ENCODE data around the gene NEK4.
"Not testable (repeated sequence)": the region's sequence is repeated elsewhere in the genome, so short reads cannot be mapped to it uniquely, and the experiment has no call there.

NEK4 gene

DNA sequence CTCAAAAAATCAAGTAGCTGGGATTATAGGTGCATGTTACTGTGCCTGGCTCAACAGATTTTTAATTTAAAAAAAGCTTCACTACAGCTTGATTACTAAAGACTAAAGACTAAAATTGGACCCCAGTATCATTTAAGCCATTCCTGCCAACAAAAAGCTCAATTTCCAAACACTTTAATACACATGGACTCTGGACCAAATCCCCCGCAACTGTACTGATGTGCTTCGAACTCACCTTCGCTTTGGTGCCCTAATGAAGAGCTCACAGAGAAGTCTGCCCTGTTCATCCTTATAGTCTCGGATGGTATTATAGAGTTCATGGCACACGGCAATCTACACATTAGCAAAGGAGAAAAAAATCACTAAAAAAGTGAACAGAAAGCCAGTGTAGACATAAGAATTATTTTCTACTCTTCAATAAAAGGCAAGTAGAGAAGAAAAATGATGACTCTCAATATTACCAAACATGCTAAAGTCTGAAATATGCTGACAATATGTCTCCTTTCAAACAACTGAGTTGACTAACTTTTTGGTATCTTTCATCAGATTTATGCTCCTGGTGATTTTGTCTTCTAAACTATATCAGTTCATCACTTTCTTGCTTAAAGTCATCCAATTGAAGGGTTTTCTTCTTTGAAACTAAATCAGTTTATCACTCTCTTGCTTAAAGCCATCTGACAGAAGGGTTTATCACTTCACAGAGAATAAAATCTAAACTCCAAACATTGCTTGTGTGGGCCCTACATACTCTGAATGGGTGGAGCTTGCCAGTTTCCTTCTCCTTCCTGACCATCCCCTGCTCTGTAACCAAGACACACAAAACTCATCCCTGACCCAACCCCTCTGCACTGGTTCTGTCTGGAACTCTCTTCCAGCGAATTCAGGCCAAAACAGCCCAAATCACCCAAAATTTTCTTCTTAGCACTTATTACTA, 92.2 kb downstream of the NEK4 start:
- H3K27me3 ChIP-seq (ENCODE audit: control insufficient read depth in 2 of 2, insufficient read depth in 2 of 2, low read length in 2 of 2) = no peaks in the 10 kb centered on the region
- H3K4me3 ChIP-seq (ENCODE audit: low read length in 2 of 2) = no peak overlapping the region
- no peaks in the 10 kb centered on the region for H3K9me3 ChIP-seq (ENCODE audit: control insufficient read depth in 2 of 2, low read length in 2 of 2)
- H3K9ac ChIP-seq (ENCODE audit: low read depth in 1 of 2, low read length in 2 of 2) = no peak overlapping the region
- H3K36me3 ChIP-seq (ENCODE audit: control insufficient read depth in 2 of 2, insufficient read depth in 2 of 2, low read length in 2 of 2) = peaks cover 42 to 43% of the 10 kb centered on the region in 2 donors
- no peak overlapping the region for H3K27ac ChIP-seq (ENCODE audit: low read depth in 2 of 2, low read length in 2 of 2)
- H3K4me1 ChIP-seq (ENCODE audit: control insufficient read depth in 2 of 2, insufficient read depth in 2 of 2, low read length in 2 of 2) = peaks cover 0 to 3% of the 10 kb centered on the region in 2 donors

DNA sequence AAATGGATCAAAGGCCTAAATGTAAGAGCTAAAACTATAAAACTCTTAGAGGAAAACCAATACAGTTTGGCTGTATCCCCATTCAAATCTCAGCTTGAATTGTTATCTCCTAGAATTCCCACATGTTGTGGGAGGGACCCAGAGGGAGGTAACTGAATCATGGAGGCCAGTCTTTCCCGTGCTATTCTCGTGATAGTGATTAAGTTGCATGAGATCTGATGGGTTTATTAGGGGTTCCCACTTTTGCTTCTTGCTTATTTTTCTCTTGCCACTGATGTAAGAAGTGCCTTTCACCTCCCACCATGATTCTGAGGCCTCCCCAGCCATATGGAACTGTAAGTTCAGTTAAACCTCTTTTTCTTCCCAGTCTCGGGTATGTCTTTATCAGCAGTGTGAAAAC, 94.5 kb downstream of the NEK4 start:
- not testable (repeated sequence) for H3K9ac ChIP-seq (ENCODE audit: low read depth in 1 of 2, low read length in 2 of 2); H3K27me3 ChIP-seq (ENCODE audit: control insufficient read depth in 2 of 2, insufficient read depth in 2 of 2, low read length in 2 of 2); H3K4me1 ChIP-seq (ENCODE audit: control insufficient read depth in 2 of 2, insufficient read depth in 2 of 2, low read length in 2 of 2); H3K27ac ChIP-seq (ENCODE audit: low read depth in 2 of 2, low read length in 2 of 2); H3K4me3 ChIP-seq (ENCODE audit: low read length in 2 of 2); H3K9me3 ChIP-seq (ENCODE audit: control insufficient read depth in 2 of 2, low read length in 2 of 2)
- peaks cover 46 to 50% of the 10 kb centered on the region in 2 donors for H3K36me3 ChIP-seq (ENCODE audit: control insufficient read depth in 2 of 2, insufficient read depth in 2 of 2, low read length in 2 of 2)

DNA sequence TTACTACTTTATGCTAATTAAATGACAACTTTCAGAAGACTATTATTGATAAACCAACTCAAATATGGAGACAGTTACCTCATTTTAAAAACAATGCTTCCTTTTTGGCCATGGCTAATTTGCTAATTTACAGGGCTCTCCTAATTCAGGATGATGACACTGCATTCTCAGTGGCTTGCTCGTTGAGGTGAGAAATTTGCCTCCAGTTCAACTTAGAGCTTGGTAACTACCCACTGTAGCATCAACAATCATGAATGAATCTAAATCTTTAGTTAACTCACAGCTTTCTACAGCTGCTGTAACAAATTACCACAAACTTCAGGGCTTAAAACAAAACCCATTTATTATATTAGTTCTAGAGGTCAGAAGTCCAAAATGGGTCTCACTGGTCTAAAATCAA, 99.1 kb downstream of the NEK4 start:
- Histone ChIP-seq H3K4me1 (ENCODE audit: control insufficient read depth in 2 of 2, insufficient read depth in 2 of 2, low read length in 2 of 2) (peaks cover 5 to 7% of the 10 kb centered on the region in 2 donors), H3K9me3 (ENCODE audit: control insufficient read depth in 2 of 2, low read length in 2 of 2) (no peaks in the 10 kb centered on the region), H3K9ac (ENCODE audit: low read depth in 1 of 2, low read length in 2 of 2) (no peak overlapping the region), H3K27me3 (ENCODE audit: control insufficient read depth in 2 of 2, insufficient read depth in 2 of 2, low read length in 2 of 2) (no peaks in the 10 kb centered on the region), H3K27ac (ENCODE audit: low read depth in 2 of 2, low read length in 2 of 2) (no peak overlapping the region), H3K4me3 (ENCODE audit: low read length in 2 of 2) (no peak overlapping the region), H3K36me3 (ENCODE audit: control insufficient read depth in 2 of 2, insufficient read depth in 2 of 2, low read length in 2 of 2) (peaks cover 31% of the 10 kb centered on the region in 2 donors)

DNA sequence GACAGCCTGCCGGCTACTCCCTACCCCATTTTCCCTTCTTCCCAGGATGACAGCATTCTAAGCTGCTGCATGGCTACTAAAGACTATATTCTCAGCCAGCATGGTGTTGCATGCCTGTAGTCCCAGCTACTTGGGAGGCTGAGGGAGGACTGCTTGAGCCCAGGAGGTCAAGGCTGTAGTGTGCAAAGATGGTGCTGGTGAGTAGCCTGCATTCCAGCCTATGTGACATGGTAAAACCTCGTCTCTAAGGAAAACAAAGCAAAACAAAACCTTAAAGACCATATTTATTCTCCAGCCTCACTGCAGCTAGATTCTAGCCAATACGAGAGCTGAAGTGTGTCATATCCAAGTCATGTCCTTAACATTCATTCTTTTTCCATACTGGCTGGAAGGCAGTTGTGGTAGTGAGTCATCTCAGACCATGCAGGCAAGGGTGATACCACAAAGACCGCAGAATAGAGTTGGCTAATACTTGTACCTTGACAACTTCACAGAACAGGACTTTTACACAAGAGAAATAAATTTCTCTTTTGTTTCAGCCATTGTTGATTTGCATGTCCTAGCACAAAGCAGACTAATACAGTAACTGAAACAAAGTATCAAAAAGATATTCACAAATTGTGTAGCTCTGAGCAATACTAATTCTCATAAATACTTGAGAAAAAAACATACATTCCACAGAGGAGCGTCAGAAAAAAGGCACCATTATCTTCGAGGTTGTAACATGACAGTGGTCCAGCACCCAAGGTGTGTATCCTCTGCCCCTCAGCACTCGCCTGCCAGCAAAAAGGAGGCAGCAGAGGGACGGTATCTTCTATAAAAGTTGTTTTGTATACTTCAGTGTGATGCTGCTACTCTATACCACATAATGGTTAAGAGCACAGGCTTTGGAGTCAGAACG, 99.9 kb downstream of the NEK4 start:
- peaks cover 27 to 33% of the 10 kb centered on the region in 2 donors for H3K36me3 ChIP-seq (ENCODE audit: control insufficient read depth in 2 of 2, insufficient read depth in 2 of 2, low read length in 2 of 2)
- H3K9me3 ChIP-seq (ENCODE audit: control insufficient read depth in 2 of 2, low read length in 2 of 2) = no peaks in the 10 kb centered on the region
- H3K27me3 ChIP-seq (ENCODE audit: control insufficient read depth in 2 of 2, insufficient read depth in 2 of 2, low read length in 2 of 2) = no peaks in the 10 kb centered on the region
- peak overlapping the region; percentile 47 to 60 for H3K27ac ChIP-seq (ENCODE audit: low read depth in 2 of 2, low read length in 2 of 2)
- no peak overlapping the region for H3K9ac ChIP-seq (ENCODE audit: low read depth in 1 of 2, low read length in 2 of 2)
- peaks cover 5 to 7% of the 10 kb centered on the region in 2 donors for H3K4me1 ChIP-seq (ENCODE audit: control insufficient read depth in 2 of 2, insufficient read depth in 2 of 2, low read length in 2 of 2)
- H3K4me3 ChIP-seq (ENCODE audit: low read length in 2 of 2) = no peak overlapping the region

DNA sequence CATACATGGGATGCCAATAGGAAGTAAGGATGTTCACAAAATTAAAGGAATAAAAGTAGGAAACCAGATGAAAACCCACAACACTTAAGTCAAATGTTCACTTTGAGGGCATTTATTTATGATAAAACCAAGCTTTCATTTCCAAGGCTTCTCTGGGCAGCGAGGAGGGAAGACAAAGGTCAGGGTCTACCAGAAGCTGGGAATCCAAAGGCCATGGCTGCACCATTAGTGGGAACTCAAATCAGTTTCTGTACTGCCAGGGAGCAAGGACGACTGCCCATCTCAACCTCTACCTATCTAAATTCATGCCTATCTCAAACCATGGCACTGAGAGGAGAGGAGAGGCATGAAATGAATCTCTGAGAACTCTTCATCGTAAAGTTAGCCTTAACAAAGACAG, 107.6 kb downstream of the NEK4 start:
- Histone ChIP-seq H3K36me3 (ENCODE audit: control insufficient read depth in 2 of 2, insufficient read depth in 2 of 2, low read length in 2 of 2) (peaks cover 30 to 49% of the 10 kb centered on the region in 2 donors), H3K27ac (ENCODE audit: low read depth in 2 of 2, low read length in 2 of 2) (no peak overlapping the region), H3K9me3 (ENCODE audit: control insufficient read depth in 2 of 2, low read length in 2 of 2) (no peaks in the 10 kb centered on the region), H3K4me3 (ENCODE audit: low read length in 2 of 2) (no peak overlapping the region), H3K9ac (ENCODE audit: low read depth in 1 of 2, low read length in 2 of 2) (no peak overlapping the region), H3K4me1 (ENCODE audit: control insufficient read depth in 2 of 2, insufficient read depth in 2 of 2, low read length in 2 of 2) (no peaks in the 10 kb centered on the region), H3K27me3 (ENCODE audit: control insufficient read depth in 2 of 2, insufficient read depth in 2 of 2, low read length in 2 of 2) (no peaks in the 10 kb centered on the region)

DNA sequence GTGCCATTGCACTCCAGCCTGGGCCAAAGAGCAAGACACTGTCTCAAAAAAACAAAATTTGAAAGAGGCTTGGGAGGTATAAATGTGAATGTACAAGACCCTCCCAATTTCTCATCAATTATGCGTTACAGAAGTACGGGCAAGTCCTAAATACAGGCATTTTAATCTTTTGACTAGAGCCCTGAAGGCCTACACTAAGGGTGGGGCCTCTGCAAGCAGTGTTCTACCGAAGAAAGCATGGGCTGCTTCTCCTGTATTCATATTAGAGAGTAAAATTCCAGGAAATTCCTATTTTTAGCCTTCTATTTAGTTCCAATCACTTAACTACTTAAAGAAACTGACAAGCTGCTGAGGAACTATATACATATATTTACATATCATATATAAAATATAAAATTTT, 110.7 kb downstream of the NEK4 start:
- no peak overlapping the region for H3K4me3 ChIP-seq (ENCODE audit: low read length in 2 of 2)
- peaks cover 39 to 60% of the 10 kb centered on the region in 2 donors for H3K36me3 ChIP-seq (ENCODE audit: control insufficient read depth in 2 of 2, insufficient read depth in 2 of 2, low read length in 2 of 2)
- H3K27ac ChIP-seq (ENCODE audit: low read depth in 2 of 2, low read length in 2 of 2) = no peak overlapping the region
- no peaks in the 10 kb centered on the region for H3K9me3 ChIP-seq (ENCODE audit: control insufficient read depth in 2 of 2, low read length in 2 of 2)
- no peaks in the 10 kb centered on the region for H3K4me1 ChIP-seq (ENCODE audit: control insufficient read depth in 2 of 2, insufficient read depth in 2 of 2, low read length in 2 of 2)
- H3K27me3 ChIP-seq (ENCODE audit: control insufficient read depth in 2 of 2, insufficient read depth in 2 of 2, low read length in 2 of 2) = no peaks in the 10 kb centered on the region
- no peak overlapping the region for H3K9ac ChIP-seq (ENCODE audit: low read depth in 1 of 2, low read length in 2 of 2)
